Gastroesophageal sphincter (tissue), 3 donors: ENCODE measurements around the gene NR6A1.

Experiments used
- POLR2A ChIP-seq, 2 donors: fragments of 450-650 bp; IDR thresholded peaks; one replicate each; pipeline ENCODE4 v1.6.1; 2017; ENCODE audit warnings: antibody characterized with exemption in 2 of 2, mild to moderate bottlenecking in 2 of 2, moderate library complexity in 1 of 2
- TF ChIP-seq, protein P1 (sequence below), 4 experiments: fragments of 200-600 bp in 2 of 4; fragments of 450-650 bp in 2 of 4; sonication (generic) in 1 of 4; IDR thresholded peaks; one replicate each; pipeline ENCODE4 v1.5.1; 2017 to 2019; ENCODE audit warnings: antibody characterized with exemption in 4 of 4, mild to moderate bottlenecking in 2 of 4, moderate library complexity in 2 of 4

DNA sequence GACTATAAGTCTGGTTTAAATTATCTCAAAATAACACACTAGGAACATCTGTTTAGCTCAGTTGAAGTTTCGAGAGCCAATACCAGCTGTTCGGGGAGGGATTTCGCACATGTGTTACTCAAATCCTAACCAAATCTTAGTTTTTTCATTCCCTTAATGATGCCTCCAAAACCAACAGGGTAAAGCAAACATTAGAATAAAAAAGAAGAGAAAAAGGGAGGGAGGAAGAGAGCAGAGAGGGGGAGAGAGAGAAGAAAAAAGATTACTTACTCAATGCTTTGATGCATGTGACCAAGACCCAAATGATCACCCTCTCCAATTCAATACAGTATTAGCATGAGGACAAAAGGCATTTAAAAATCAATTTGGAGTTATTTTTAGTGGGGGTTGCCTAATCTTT lies 177.9 kb downstream of the NR6A1 start:
- TF ChIP-seq, protein P1, sequence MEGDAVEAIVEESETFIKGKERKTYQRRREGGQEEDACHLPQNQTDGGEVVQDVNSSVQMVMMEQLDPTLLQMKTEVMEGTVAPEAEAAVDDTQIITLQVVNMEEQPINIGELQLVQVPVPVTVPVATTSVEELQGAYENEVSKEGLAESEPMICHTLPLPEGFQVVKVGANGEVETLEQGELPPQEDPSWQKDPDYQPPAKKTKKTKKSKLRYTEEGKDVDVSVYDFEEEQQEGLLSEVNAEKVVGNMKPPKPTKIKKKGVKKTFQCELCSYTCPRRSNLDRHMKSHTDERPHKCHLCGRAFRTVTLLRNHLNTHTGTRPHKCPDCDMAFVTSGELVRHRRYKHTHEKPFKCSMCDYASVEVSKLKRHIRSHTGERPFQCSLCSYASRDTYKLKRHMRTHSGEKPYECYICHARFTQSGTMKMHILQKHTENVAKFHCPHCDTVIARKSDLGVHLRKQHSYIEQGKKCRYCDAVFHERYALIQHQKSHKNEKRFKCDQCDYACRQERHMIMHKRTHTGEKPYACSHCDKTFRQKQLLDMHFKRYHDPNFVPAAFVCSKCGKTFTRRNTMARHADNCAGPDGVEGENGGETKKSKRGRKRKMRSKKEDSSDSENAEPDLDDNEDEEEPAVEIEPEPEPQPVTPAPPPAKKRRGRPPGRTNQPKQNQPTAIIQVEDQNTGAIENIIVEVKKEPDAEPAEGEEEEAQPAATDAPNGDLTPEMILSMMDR (IDR thresholded peaks at IDR 0.05), result no peak
- TF ChIP-seq POLR2A (IDR thresholded peaks at IDR 0.05), result no peak
